Stimulated activated CD8-positive, alpha-beta memory T cell treated with anti-CD3 and anti-CD28 coated beads, Interleukin-4, amount 100 ng/mL, for 4 hours (primary cell): ENCODE measurements around the gene NOX4.

ENCODE experiments used
- DNase-seq, 2 donors: peaks; one replicate each; pipeline ENCODE4 v3.0.0-alpha.2; 2020; ENCODE audit warnings: low read depth in 2 of 2, low spot score in 1 of 2

NOX4 gene

DNA sequence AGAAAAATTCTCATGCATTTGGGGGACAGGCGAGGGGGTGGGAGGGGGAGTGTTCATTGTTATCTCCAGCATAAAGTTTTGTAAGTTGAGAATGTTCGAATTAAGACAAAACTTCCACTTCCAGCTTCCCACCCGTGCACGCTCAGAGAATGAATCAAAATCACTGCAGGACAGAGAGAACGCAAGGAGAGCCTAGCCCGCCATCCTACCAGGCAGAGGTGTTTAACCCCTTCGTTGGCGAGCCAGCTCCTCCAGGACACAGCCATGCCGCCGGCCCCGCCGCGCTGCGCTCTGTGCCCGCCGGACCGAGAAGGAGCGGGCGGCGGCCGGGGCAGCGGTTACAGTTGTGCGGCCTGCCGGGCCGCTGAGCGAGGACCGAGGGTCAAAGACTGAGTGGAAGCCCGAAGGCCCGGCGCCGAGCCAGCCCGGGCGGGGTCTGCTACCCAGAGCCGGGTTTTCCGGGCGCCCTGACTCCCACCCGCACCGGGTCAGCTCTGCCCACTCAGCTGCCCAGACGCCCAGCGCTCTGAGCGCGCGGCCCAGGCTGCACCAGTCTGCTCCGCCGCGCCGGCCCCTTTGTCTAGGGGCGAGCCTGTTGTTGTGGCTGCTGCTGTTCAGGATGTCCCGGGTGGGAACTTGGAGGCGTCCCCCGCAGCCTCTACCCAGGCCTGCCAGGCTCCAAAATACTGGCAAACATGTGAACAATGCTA, at the start of gene NOX4:
Gene NOX4 (minus strand): TSS at position 395 of the 710 bp plus-strand sequence. CDS start 129 bp downstream, at position 266.
- no peak for DNase-seq

DNA sequence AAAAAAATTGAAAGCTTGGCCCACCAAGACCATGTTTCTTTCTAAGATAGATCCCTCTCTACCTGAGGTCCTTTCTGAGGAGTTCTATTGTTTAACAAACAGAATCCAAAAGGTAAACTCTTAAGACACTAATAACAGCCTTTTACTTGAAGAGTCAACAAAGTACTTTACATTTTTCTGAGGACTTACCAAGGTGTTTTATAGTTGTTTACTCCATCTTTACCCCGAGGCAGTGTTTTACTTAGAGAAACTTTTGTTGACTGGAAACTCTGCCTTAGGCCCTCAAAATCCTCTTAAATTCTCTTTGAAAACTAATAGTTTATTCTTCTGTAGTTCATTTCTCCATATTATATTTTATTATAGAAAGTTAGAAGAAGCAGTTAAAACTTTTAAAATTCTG, 49.7 kb upstream of the NOX4 start:
- DNase-seq: no peak

DNA sequence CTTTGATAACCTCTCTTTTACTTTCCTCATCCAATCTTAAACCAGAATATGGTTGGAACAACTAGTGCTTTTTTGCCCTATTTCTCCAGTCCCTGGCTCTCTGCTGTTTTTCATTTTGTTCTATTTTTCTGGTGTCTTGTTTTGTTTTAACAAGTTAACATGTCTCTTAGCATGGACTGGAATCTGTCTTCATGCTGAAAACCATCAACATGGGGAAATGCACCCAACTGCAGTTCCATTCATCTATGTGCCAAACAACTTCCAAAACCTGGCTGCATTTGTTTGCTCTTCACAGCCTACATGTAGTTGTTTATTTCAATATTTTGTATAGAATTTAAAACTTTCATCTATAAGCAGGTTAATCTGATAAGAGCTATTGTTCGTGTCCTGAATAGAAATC, 46.8 kb upstream of the NOX4 start:
- DNase-seq: no peak

DNA sequence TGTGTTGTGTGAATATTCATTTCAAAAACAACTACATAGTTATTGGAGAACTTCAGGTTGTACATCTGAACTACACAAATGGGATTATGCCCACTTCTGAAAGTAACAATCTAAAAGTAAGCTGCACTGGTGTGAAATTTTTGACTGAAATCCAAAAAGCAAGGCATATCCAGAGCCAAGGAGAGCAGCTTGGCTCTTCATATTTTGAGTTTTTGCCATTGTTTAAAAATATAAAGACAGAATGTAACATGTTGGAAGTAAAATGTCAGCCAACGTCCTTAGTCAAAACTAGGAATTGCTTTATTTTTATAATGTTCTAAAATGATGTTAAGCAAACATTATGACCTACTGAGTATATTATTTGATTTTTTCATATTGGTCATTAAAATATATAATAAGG, 45.8 kb upstream of the NOX4 start:
- no peak for DNase-seq

DNA sequence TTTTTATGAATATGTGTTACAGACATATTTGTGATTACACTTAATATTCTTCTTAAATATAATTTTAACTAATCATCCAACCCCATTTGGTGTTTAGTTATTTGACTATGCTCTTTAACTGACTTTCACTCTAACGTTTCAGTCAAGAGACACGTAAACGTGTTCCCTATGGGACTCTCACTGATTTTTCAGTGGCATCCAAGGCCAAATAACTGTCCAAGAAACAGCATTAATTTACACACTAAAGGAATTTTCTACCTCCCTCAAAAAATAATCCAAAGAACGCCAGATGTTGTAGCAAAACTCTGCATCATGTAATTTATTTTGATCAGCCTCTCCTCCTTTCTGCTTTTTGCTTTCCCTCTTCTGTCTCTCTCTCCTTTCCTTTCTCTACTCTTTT, 44.0 kb upstream of the NOX4 start:
- DNase-seq: no peak

DNA sequence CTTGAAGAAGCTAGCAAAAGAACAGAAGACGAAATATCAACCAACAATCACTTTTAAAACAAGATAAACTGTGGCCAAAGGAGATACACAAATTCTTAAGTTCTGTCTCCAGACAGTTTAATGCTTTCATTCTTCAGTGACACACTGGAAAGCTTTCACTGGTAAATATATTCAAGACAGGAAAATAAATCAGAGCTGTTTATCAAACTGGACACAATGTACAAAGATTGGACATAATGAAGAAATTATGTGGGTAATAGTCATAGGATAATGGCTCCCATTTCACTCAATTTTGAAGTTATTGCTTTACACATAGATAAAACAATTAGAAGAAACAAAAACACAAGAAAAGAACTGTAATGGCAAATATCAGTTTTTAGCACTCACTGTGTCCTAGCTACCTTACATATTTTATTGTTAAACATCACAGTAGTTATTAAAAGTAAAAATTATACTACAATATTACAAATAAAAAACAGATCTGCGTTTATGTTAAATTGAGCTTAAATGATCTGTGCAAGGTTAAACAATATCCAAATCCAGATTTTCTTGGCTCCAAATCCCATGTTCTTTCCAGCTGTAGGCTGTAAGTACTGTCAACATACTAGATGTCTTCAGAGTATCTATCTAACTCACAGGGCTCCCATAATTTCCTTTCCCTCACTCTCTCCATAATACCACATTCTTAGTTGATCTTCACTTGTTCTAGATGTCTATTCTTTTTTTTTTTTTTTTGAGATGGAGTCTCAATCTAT, 38.6 kb upstream of the NOX4 start:
- no peak for DNase-seq

DNA sequence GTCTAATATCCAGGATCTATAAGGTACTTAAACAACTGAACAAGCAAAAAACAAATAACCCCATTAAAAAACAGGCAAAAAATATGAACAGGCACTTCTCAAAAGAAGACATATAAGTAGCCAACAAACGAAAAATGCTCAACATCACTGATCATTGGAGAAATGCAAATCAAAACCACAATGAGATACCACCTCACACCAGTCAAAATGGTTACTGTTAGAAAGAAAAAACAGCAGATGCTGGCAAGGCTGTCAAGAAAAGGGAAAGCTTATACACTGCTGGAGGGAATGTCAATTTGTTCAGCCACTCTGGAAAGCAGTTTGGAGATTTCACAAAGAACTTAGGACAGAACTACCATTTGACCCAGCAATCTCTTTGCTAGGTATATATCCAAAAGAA, 30.6 kb upstream of the NOX4 start:
- DNase-seq: no peak

DNA sequence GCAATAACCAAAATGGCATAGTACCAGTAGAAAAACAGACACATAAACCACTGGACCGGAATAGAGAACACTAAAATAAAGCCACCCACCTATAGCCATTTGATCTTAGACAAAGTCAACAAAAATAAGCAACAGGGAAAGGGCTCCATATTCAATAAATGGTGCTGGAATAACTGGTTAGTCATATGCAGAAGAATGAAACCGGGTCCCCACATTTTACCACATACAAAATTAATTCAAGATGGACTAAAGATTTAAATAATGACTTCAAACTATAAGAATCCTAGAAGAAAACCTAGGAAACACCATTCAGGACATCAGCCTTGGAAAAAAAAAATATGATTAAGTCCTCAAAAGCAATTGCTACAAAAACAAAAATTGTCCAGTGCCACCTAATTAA, 30.1 kb upstream of the NOX4 start:
- DNase-seq: no peak

DNA sequence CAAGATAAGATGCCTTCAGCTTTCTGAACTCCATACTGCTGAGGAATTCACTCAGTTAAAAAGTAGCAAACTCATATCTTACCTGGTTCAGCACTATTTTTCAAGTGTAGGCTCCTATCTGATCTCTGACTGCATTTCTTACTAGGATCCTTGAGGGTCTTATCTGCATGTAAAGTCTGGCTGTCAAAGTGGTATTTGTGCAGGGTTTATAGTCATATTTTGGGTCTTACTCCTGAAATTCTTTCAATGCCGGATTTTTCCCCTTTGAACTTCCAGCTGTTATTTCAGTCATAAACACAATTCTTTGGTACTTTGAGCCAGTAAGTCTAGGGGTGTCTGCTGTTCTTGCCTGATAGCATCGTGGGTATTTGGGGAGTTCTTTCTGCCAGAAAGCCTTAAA, 25.3 kb upstream of the NOX4 start:
- no peak for DNase-seq

DNA sequence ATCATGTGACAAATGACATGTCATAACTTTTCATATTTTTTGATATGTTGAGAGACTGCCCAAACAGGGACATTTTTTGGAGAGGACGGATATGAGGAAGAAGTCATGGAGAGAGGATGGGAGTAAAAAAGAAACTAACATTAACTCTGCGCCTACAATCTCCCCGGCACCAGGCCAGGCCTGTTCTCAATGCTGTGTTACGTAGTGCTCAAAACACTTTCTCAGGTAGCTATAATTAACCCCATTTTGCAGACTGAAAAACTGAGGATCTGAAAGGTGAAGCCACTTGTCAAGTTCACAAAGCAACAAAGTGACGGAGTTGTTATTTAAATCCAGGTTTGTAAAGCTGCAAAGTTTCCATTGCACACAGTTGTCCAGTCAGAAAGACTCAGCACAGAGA, 17.4 kb upstream of the NOX4 start:
- no peak for DNase-seq

DNA sequence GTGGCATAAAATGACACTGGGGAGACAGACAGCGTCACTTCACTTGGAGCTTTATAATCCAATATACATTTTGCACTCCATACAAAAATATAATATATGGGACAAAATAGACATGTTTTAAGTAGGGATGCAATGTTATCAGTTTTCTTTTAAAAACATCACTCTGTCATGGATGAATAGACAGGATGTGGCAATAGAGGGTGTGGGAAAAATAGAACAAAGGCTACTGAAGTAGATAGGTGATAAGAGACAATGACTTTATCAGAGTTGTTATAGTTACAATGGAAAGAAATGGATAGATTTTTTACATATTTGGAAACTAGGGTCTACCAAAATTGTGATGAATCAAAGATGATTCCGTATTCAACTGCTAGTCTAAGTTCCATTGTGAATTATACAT, 13.1 kb upstream of the NOX4 start:
- DNase-seq: no peak

DNA sequence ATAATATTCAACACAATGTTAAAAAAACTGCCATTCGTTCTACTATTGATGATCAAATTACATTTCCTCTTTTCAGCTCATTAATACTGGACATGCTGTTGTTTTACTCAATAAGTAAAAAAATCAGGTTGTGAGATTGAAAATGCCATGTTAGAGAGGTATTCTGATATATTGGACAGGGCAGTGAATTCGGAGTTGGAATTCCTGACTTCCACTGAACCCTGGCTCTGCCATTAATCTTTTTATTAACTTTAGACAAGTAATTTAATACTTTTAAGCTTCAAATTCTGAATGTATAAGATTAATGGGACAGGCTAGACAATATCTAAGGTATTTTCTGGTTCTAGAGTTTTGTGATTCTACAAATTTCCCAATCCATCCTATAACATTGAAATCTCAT, 12.2 kb upstream of the NOX4 start:
- no peak for DNase-seq

DNA sequence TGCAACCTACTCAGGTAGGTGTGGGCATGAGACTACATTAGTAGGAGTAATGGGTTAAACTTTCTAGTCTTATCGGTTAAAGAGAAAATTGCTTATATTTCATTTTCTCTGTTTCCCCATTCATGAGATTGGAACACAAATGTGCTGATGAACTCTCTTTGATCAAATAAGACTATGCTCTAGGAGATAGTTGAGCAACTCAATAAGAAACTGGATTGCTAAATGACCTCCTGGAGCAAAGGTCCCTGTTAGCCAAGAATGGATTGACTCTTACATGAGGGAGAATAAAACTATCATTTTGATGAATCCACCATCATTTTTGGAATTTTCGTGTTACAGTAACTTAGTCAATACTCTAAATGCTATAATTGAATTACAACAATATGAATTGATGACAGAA, 11.1 kb upstream of the NOX4 start:
- DNase-seq: no peak

DNA sequence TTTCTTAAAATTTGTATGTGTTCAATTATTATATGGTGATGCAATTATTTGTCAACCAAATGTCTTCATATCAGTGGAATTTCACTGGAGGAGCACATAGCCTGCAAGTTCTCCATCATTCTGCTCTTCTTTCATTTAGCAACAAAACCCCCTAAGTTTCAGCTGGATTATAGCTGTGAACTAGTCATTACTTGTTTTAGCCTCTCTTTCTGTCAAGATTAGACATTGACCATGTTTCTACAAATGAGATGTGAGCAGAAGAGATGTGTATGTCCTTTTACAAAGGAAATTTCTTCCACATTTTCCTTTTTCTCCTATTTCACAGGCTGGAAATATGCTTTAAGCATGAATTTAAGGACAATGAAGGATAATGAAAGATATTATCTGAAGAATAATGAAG, 9.2 kb upstream of the NOX4 start:
- no peak for DNase-seq

DNA sequence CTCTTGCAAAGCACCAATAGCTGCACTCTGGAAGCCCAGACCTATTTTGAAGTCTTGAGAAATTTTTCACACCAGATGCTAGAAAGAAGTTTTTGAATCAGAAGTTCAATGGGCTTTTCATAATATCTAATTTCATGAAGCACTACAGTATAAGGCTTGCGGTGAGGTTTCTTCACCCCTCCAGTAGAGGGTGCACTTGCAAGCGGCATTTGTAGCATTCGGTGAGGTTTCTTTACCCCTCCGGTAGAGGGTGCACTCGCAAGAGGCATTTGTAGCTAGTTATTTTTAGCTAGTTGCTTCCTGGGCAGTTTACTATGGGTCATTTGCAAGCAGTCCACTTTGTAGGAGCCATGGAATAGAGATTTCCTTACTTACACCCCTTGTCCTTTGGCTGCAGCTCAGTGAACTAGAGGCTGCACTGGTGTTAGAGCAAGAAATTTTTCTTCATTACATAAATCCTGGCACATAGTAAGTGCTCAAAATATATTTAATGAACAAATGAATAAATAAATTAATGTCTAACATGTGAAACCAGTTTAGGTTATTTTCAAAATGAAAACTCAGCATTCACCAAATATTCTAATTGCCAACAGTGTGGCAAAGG, 7.8 kb upstream of the NOX4 start:
- no peak for DNase-seq

DNA sequence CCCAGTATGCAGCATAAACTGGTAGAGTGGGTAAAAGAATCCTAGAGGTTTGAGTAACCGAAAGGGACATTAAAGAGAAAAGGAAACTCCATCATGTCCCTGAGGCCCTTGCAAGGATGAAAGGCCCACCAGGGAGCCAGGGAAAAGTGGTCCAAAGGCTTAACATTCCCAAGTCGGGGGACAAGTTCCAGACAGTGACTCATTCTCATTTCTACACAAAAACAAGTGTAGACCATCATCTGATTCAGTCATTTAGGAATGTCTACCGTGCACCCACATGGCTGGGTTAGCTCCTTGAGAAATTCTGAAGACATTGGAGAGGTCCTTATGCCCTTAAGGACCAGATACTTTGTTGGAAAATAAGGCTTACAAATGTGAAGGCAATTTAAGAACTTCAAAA, 4.8 kb upstream of the NOX4 start:
- no peak for DNase-seq

DNA sequence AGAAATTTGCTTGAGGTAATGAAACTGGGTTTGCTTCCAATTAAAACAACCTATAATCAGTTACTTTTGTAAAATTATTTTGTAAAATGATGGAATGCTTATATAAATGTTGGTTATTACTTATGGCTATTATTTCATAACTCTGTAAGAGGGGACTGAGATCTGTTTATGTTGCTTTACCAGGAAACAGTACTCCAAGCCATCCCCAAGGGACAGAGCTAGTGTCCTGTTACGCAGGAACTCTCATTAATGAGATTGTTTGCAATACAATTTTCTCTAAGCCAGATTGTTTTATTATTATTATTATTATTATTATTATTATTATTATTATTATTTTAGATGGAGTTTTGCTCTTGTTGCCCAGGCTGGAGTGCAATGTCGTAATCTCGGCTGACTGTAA, 2.3 kb upstream of the NOX4 start:
- DNase-seq: no peak

DNA sequence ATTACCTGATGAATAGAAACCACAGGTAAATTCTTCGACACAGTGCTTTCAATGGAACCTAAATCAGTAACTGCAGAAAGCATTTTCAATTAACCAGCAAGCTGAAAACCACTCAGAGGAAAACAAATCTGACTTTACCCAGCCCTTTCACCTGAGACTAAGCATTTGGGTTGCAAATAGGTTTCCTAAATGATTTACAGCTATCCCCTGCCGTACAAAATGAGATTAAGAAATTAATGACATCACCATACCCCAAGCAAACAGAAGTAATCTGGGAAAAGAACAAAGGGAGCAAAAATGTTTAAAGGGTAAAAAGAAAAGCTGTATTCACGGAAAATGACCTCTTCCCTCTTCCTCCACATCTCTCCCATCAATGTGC, 584 bp downstream of the NOX4 start:
- DNase-seq: no peak

DNA sequence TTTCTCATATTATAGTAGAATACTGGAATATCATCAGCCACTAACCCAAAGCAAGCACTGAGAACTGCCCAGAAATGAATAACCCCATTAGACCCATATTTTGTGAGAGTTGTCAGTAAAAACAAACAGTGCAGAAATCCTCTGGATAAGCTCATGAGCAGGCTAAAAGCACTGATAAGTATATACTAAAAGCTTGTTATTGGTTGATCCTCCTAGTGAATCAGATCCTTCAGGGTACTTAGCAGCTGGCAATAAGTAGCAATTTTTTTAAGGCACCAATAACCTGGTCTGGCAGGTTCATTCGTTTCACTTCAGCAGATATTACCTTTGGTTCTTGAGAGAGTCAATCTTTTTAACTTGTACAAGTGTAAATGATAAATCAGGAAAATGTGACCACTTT, 1.2 kb downstream of the NOX4 start:
- DNase-seq: no peak

DNA sequence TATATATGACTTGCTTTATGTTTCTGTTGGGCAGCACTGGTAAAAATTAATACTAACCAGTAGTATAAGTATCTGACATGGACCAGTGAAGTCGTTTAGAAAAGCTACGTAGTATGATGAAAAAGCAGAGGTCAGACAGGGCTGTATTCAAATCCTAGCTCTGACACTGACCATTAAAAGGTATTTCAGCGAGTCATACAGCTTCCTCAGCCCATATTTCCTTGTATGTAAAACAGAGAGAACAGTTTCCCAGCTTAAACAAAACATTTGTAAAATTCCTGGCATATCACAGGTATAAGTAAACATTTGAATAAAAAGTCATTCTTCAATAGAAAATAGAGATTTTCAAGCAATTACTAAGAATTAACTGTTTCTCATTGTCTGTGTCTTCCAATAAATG, 4.2 kb downstream of the NOX4 start:
- DNase-seq: no peak

DNA sequence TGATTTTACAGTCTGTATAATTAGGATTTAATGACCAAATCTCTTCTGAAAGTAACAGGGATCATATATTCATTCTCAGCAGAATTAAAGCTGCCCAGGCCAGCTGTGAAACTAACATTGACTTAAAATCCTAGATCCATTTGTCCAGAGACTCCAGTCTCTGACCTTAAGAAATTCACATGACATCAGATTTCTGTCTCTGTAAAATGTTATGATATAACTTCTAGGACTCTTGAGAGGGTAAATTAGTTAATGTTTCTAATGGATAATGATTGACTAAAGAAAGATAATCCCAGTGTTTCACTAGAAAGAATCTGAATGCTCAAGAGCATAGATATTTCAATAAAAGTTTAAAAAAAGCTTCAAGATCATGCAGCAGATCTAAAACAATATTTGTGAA, 6.3 kb downstream of the NOX4 start:
- DNase-seq: no peak

DNA sequence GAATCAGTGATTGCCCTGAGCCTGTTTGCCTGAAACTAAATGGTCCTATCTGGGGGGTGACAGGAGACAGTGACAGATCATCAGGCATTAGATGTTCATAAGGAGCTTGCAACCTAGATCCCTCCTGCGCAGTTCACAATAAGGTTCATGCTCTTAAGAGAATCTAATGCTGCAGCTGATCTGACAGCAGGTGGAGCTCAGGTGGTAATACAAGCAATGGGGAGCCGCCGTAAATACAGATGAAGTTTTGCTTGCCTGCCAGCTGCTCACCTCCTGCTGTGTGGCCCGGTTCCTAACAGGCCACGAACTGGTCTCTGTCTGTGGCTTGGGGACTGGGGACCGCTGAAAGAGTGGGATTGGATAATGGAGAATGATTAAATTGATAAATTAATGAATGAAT, 14.0 kb downstream of the NOX4 start:
- DNase-seq: no peak
